CD4-positive, alpha-beta T cell treated with Interleukin-1 beta for 1 hour (primary cell): ENCODE results near the gene CASS4.

Experiments used
- DNase-seq, 2 donors: peaks; one replicate each; pipeline ENCODE4 v3.0.0-alpha.2; 2020 to 2022

The CASS4 gene

GRCh38 chr20:56447227-56447626 lies 35.2 kb downstream of the CASS4 start:
- no peak for DNase-seq

- DNase-seq: no peak
Measured at GRCh38 chr20:56449459-56449858, 37.4 kb downstream of the CASS4 start.

GRCh38 chr20:56451056-56451765 lies 39.2 kb downstream of the CASS4 start:
- DNase-seq: no peak

- DNase-seq: no peak
Measured at GRCh38 chr20:56453352-56453751, 41.3 kb downstream of the CASS4 start.

GRCh38 chr20:56454754-56455153 lies 42.7 kb downstream of the CASS4 start:
- DNase-seq: no peak

GRCh38 chr20:56458206-56458821 lies 46.3 kb downstream of the CASS4 start:
- no peak for DNase-seq

- DNase-seq: peak; percentile 71 to 81
Measured at GRCh38 chr20:56460459-56460858, 48.4 kb downstream of the CASS4 start.

GRCh38 chr20:56461576-56461975 lies 49.5 kb downstream of the CASS4 start:
- no peak for DNase-seq

GRCh38 chr20:56463428-56463827 lies 51.4 kb downstream of the CASS4 start:
- peak; percentile 19 to 40 for DNase-seq

- peak in 1 of 2 donors; percentile 48 for DNase-seq
Measured at GRCh38 chr20:56465997-56466396, 53.9 kb downstream of the CASS4 start.

GRCh38 chr20:56467968-56468315 lies 55.9 kb downstream of the CASS4 start:
- no peak for DNase-seq

GRCh38 chr20:56468316-56469076 lies 56.4 kb downstream of the CASS4 start, which contains the start of gene RTF2:
Gene RTF2 (plus strand): TSS chr20:56468627. CDS start chr20:56468698, 71 bp downstream.
- DNase-seq: peak; percentile 96

- DNase-seq: no peak
Measured at GRCh38 chr20:56469077-56469449, 57.0 kb downstream of the CASS4 start.

GRCh38 chr20:56483970-56484369 lies 71.9 kb downstream of the CASS4 start:
- DNase-seq: peak; percentile 20 to 25

GRCh38 chr20:56487216-56487615 lies 75.2 kb downstream of the CASS4 start:
- peak in 1 of 2 donors; percentile 10 for DNase-seq

GRCh38 chr20:56488566-56488965 lies 76.5 kb downstream of the CASS4 start:
- no peak for DNase-seq

- no peak for DNase-seq
Measured at GRCh38 chr20:56501116-56501515, 89.1 kb downstream of the CASS4 start.

GRCh38 chr20:56503916-56504315 lies 91.9 kb downstream of the CASS4 start:
- no peak for DNase-seq

- DNase-seq: peak; percentile 9 to 14
Measured at GRCh38 chr20:56504373-56505005, 92.4 kb downstream of the CASS4 start.

GRCh38 chr20:56506103-56506502 lies 94.0 kb downstream of the CASS4 start:
- no peak for DNase-seq
